OCI-LY3 (cell line): ENCODE data around the gene NUFIP1.

Source experiments
- CTCF ChIP-seq: fragments of 200-600, 300-600 bp; sonication (generic); IDR thresholded peaks from 2 replicates; pipeline ENCODE4 v1.5.1; 2014; ENCODE audit warnings: antibody characterized with exemption, low read length, low read depth
- EZH2phosphoT487 ChIP-seq: fragments of 200-600 bp; shearing (Covaris generic); IDR thresholded peaks from 2 replicates; pipeline ENCODE4 v1.6.1; 2018; ENCODE audit warnings: antibody characterized with exemption, mixed run types, low read depth

- TF ChIP-seq CTCF (no peak), EZH2phosphoT487 (no peak)
Measured at GRCh38 chr13:44895953-44896335, 93.3 kb downstream of the NUFIP1 start.
